ENCODE measurements around the gene NR5A1. TPM values are rescaled to one million over a fixed set of nuclear protein-coding genes. Genes with fewer than 3 reads are reported as not detected.

NR5A1 gene
- total RNA-seq, 4 donors from 2014 or later = not detected

GRCh38 chr9:124514125-124514524 lies 6.9 kb upstream of the NR5A1 start:
- no peak overlapping the region for H3K4me3 ChIP-seq
- intact Hi-C loops (cut with DNase I; ENCODE audit: low total_unique reads) = no loop called here
- in situ Hi-C loops (cut with MboI; ENCODE audit: low pct_ligation_motif_present in 1 of 4, low pct_unique_long_range_greater_than_20kb in 1 of 4, low sequenced_read_pairs in 3 of 4) = no loop called here
- no peak for TF ChIP-seq EP300 (IDR thresholded peaks at IDR 0.05; ENCODE audit: low read depth)
- no peak for TF ChIP-seq POLR2A (IDR thresholded peaks at IDR 0.05)
- TF ChIP-seq CTCF (IDR thresholded peaks at IDR 0.05) = no peak
- TF ChIP-seq POLR2AphosphoS5 (IDR thresholded peaks at IDR 0.05) = no peak
- H3K27ac ChIP-seq = no peak overlapping the region
- no peaks in the 10 kb centered on the region for H3K36me3 ChIP-seq
- no peak for DNase-seq
- H3K4me1 ChIP-seq = no peaks in the 10 kb centered on the region
- no peaks in the 10 kb centered on the region for H3K9me3 ChIP-seq
- 67% methylated on average over 4 of the region's 4 CpGs; no CpG with 5 or more reads in 1 of the 2 donors for WGBS, 2 donors (ENCODE audit: low coverage in 1 of 2)
- H3K27me3 ChIP-seq = peaks cover 4% of the 10 kb centered on the region

GRCh38 chr9:124513376-124513994 lies 6.3 kb upstream of the NR5A1 start:
- no peak overlapping the region for H3K4me3 ChIP-seq
- 65% methylated on average over 3 of the region's 5 CpGs; no CpG with 5 or more reads in 1 of the 2 donors for WGBS, 2 donors (ENCODE audit: low coverage in 1 of 2)
- no peaks in the 10 kb centered on the region for H3K9me3 ChIP-seq
- H3K4me1 ChIP-seq = no peaks in the 10 kb centered on the region
- in situ Hi-C loops (cut with MboI; ENCODE audit: low pct_ligation_motif_present in 1 of 4, low pct_unique_long_range_greater_than_20kb in 1 of 4, low sequenced_read_pairs in 3 of 4) = no loop called here
- intact Hi-C loops (cut with DNase I; ENCODE audit: low total_unique reads) = no loop called here
- H3K36me3 ChIP-seq = no peaks in the 10 kb centered on the region
- no peak overlapping the region for H3K27ac ChIP-seq
- TF ChIP-seq CTCF (IDR thresholded peaks at IDR 0.05) = no peak
- TF ChIP-seq POLR2AphosphoS5 (IDR thresholded peaks at IDR 0.05) = no peak
- no peak for TF ChIP-seq POLR2A (IDR thresholded peaks at IDR 0.05)
- no peak for TF ChIP-seq EP300 (IDR thresholded peaks at IDR 0.05; ENCODE audit: low read depth)
- peaks cover 4% of the 10 kb centered on the region for H3K27me3 ChIP-seq
- DNase-seq = no peak

GRCh38 chr9:124512806-124513204 lies 5.6 kb upstream of the NR5A1 start:
- TF ChIP-seq CTCF (IDR thresholded peaks at IDR 0.05) = no peak
- TF ChIP-seq POLR2A (IDR thresholded peaks at IDR 0.05) = no peak
- TF ChIP-seq POLR2AphosphoS5 (IDR thresholded peaks at IDR 0.05) = no peak
- TF ChIP-seq EP300 (IDR thresholded peaks at IDR 0.05; ENCODE audit: low read depth) = no peak
- 73 to 90% methylated on average over 3 to 5 of the region's 9 CpGs for WGBS, 2 donors (ENCODE audit: low coverage in 1 of 2)
- Histone ChIP-seq H3K27ac (no peak overlapping the region), H3K36me3 (no peaks in the 10 kb centered on the region), H3K4me3 (no peak overlapping the region), H3K9me3 (no peaks in the 10 kb centered on the region), H3K27me3 (peaks cover 4% of the 10 kb centered on the region), H3K4me1 (no peaks in the 10 kb centered on the region)
- no peak for DNase-seq
- intact Hi-C loops (cut with DNase I; ENCODE audit: low total_unique reads) (no loop called here), in situ Hi-C loops (cut with MboI; ENCODE audit: low pct_ligation_motif_present in 1 of 4, low pct_unique_long_range_greater_than_20kb in 1 of 4, low sequenced_read_pairs in 3 of 4) (no loop called here)

- TF ChIP-seq POLR2A (IDR thresholded peaks at IDR 0.05) (no peak), CTCF (IDR thresholded peaks at IDR 0.05) (no peak), EP300 (IDR thresholded peaks at IDR 0.05; ENCODE audit: low read depth) (no peak), POLR2AphosphoS5 (IDR thresholded peaks at IDR 0.05) (no peak)
- intact Hi-C loops (cut with DNase I; ENCODE audit: low total_unique reads) (no loop called here), in situ Hi-C loops (cut with MboI; ENCODE audit: low pct_ligation_motif_present in 1 of 4, low pct_unique_long_range_greater_than_20kb in 1 of 4, low sequenced_read_pairs in 3 of 4) (no loop called here)
- H3K9me3 ChIP-seq = no peaks in the 10 kb centered on the region
- H3K4me3 ChIP-seq = no peak overlapping the region
- no peaks in the 10 kb centered on the region for H3K4me1 ChIP-seq
- H3K27ac ChIP-seq = no peak overlapping the region
- 48 to 53% methylated on average over 7 to 20 of the region's 23 CpGs for WGBS, 2 donors (ENCODE audit: low coverage in 1 of 2)
- no peak for DNase-seq
- no peaks in the 10 kb centered on the region for H3K36me3 ChIP-seq
- peaks cover 8% of the 10 kb centered on the region for H3K27me3 ChIP-seq
These were observed 4.9 kb upstream of the NR5A1 start for GRCh38 chr9:124511891-124512805.

Measured in transverse colon (tissue), 4 donors.